Stomach (tissue), 4 donors: ENCODE results near the gene TMEM178A.

Experiments used
- CTCF ChIP-seq, 7 experiments: fragments of 450-650 bp in 4 of 7; fragments of 200-600 bp in 3 of 7; sonication (generic) in 3 of 7; IDR thresholded peaks; one replicate each; pipeline ENCODE4 v1.5.1; 2016 to 2019; ENCODE audit warnings: antibody characterized with exemption in 7 of 7, control low read depth in 2 of 7, mild to moderate bottlenecking in 1 of 7
- EP300 ChIP-seq: sonication (generic); formaldehyde crosslinking; IDR thresholded peaks from one replicate; pipeline ENCODE4 v1.6.1; 2017; ENCODE audit warnings: antibody characterized with exemption
- POLR2A ChIP-seq, 4 donors: fragments of 450-650 bp; IDR thresholded peaks; one replicate each; pipeline ENCODE4 v1.6.1; 2016; ENCODE audit warnings: antibody characterized with exemption in 4 of 4, control low read depth in 2 of 4, mild to moderate bottlenecking in 1 of 4, moderate library complexity in 1 of 4
- POLR2AphosphoS5 ChIP-seq, 3 donors: sonication (generic); formaldehyde crosslinking; IDR thresholded peaks; one replicate each; pipeline ENCODE4 v1.6.1; 2016; ENCODE audit warnings: antibody characterized with exemption in 3 of 3

GRCh38 chr2:39661826-39662225 is 3.9 kb upstream of the TMEM178A start:
- TF ChIP-seq CTCF (IDR thresholded peaks at IDR 0.05) (no peak), EP300 (no peak), POLR2A (IDR thresholded peaks at IDR 0.05) (no peak), POLR2AphosphoS5 (IDR thresholded peaks at IDR 0.05) (no peak)
